ENCODE data around the gene CHMP1A. TPM values are rescaled to one million over a fixed set of nuclear protein-coding genes. Genes with fewer than 3 reads are reported as not detected.

Gene CHMP1A
- polyA plus RNA-seq, 1 experiment = 53.5 TPM

DNA sequence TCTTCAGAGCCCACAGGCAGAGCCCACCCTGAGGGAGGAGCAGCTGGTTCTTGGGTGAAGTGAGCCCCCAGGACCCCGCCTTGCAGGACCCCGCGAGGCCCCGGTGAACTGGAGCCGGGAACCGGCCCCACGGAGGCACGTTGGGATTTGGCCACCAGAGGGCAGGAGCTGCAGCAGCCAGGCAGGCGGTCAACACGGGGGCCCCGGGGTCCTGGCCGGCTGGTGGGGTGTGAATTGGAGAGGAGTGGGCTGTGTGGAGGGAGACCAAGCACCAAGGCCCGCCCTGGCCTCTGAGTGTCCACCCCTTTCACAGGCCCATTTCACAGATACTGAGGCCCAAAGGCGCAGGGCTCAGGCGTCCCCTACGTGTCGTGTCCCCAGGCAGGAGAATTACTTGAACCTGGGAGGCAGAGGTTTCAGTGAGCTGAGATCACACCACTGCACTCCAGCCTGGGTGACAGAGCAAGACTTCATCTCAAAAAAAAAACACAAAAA is 41.9 kb downstream of the CHMP1A start:
- no peak for DNase-seq (ENCODE audit: low read depth, low spot score)
- Histone ChIP-seq H3K27ac (ENCODE audit: low read depth, low read length) (no peak overlapping the region), H3K27me3 (ENCODE audit: control insufficient read depth, insufficient read depth, low read length) (peaks cover 7% of the 10 kb centered on the region), H3K4me3 (ENCODE audit: low read depth, low read length) (no peak overlapping the region), H3K9me3 (ENCODE audit: control insufficient read depth, insufficient read depth, low read length) (peaks cover 6% of the 10 kb centered on the region; the same call in 1 of the 2 replicates)
- TF ChIP-seq, protein P1, sequence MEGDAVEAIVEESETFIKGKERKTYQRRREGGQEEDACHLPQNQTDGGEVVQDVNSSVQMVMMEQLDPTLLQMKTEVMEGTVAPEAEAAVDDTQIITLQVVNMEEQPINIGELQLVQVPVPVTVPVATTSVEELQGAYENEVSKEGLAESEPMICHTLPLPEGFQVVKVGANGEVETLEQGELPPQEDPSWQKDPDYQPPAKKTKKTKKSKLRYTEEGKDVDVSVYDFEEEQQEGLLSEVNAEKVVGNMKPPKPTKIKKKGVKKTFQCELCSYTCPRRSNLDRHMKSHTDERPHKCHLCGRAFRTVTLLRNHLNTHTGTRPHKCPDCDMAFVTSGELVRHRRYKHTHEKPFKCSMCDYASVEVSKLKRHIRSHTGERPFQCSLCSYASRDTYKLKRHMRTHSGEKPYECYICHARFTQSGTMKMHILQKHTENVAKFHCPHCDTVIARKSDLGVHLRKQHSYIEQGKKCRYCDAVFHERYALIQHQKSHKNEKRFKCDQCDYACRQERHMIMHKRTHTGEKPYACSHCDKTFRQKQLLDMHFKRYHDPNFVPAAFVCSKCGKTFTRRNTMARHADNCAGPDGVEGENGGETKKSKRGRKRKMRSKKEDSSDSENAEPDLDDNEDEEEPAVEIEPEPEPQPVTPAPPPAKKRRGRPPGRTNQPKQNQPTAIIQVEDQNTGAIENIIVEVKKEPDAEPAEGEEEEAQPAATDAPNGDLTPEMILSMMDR (IDR thresholded peaks at IDR 0.05; ENCODE audit: low read depth, low read length) = peak; percentile 63
- ChIA-PET POLR2A (interaction anchor here (1.1 kb wide), 1 partner anchor 13 kb away, joined by 3 read pairs; no protein-coding TSS in a partner anchor), CTCF (interaction anchor here (0.8 to 1.9 kb wide), 10 partner anchors 13 to 246 kb away, joined by 3 to 7 read pairs (median 3); no protein-coding TSS in a partner anchor)

- Histone ChIP-seq H3K27me3 (ENCODE audit: control insufficient read depth, insufficient read depth, low read length) (peaks cover 2% of the 10 kb centered on the region), H3K27ac (ENCODE audit: low read depth, low read length) (no peak overlapping the region), H3K4me3 (ENCODE audit: low read depth, low read length) (no peak overlapping the region), H3K9me3 (ENCODE audit: control insufficient read depth, insufficient read depth, low read length) (peaks cover 6% of the 10 kb centered on the region; the same call in 1 of the 2 replicates)
- ChIA-PET CTCF (interaction anchor here (0.8 to 1.9 kb wide), 9 partner anchors 14 to 246 kb away, joined by 3 to 7 read pairs (median 3); no protein-coding TSS in a partner anchor), POLR2A (interaction anchor here (1.1 kb wide), 1 partner anchor 13 kb away, joined by 3 read pairs; no protein-coding TSS in a partner anchor)
- DNase-seq (ENCODE audit: low read depth, low spot score) = no peak
- TF ChIP-seq, protein P1 (IDR thresholded peaks at IDR 0.05; ENCODE audit: low read depth, low read length) = no peak
Observed at GRCh38 chr16:89615176-89615575, 42.3 kb downstream of the CHMP1A start.

DNA sequence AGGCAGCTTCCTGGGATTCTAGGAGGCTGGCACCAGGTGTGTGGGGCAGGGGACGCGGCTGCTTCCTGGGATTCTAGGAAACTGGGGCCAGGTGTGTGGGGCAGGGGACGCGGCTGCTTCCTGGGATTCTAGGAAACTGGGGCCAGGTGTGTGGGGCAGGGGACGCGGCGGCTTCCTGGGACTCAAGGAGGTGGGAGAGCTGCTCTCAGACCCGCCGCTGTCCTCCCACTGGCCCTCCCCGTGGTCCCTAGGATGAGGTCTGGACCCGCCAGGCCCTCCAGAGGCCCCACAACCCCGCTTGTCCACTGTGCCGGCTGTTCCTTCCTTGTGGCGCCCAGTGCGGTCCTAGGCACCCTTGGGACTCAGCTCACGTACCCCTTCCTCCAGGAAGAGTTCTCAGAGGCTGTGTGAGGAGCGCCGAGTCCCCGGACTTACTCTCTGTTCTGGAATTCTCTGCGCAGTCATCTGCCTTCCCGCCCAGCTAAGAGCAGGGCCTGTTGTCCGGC is 43.5 kb downstream of the CHMP1A start:
- peaks cover 2% of the 10 kb centered on the region for H3K27me3 ChIP-seq (ENCODE audit: control insufficient read depth, insufficient read depth, low read length)
- CTCF ChIA-PET = interaction anchor here (1.5 kb wide), 1 partner anchor 28 kb away, joined by 4 read pairs; no protein-coding TSS in a partner anchor
- no peak overlapping the region for H3K4me3 ChIP-seq (ENCODE audit: low read depth, low read length)
- TF ChIP-seq, protein P1 (IDR thresholded peaks at IDR 0.05; ENCODE audit: low read depth, low read length) = no peak
- H3K9me3 ChIP-seq (ENCODE audit: control insufficient read depth, insufficient read depth, low read length) = peaks cover 6% of the 10 kb centered on the region; the same call in 1 of the 2 replicates
- no peak overlapping the region for H3K27ac ChIP-seq (ENCODE audit: low read depth, low read length)
- DNase-seq (ENCODE audit: low read depth, low spot score) = no peak
- POLR2A ChIA-PET = interaction anchor here (0.6 to 1.5 kb wide), 2 partner anchors 14 to 27 kb away, joined by 3 to 10 read pairs; no protein-coding TSS in a partner anchor

GRCh38 chr16:89613231-89613953 is 44.1 kb downstream of the CHMP1A start, which contains the start of gene DPEP1:
Gene DPEP1 (plus strand): TSS chr16:89613642. CDS start chr16:89630411, 16,769 bp downstream.
- DNase-seq (ENCODE audit: low read depth, low spot score) = no peak
- TF ChIP-seq, protein P1 (IDR thresholded peaks at IDR 0.05; ENCODE audit: low read depth, low read length) = no peak
- peaks cover 2% of the 10 kb centered on the region for H3K27me3 ChIP-seq (ENCODE audit: control insufficient read depth, insufficient read depth, low read length)
- H3K9me3 ChIP-seq (ENCODE audit: control insufficient read depth, insufficient read depth, low read length) = peaks cover 6% of the 10 kb centered on the region; the same call in 1 of the 2 replicates
- H3K27ac ChIP-seq (ENCODE audit: low read depth, low read length) = no peak within 1 kb of the TSS
- ChIA-PET CTCF (interaction anchor here (0.6 to 1.5 kb wide), 2 partner anchors 28 to 309 kb away, joined by 4 to 6 read pairs; no protein-coding TSS in a partner anchor), POLR2A (interaction anchor here (1.5 kb wide), 1 partner anchor 27 kb away, joined by 3 read pairs; no protein-coding TSS in a partner anchor)
- no peak within 1 kb of the TSS for H3K4me3 ChIP-seq (ENCODE audit: low read depth, low read length)

Measured in AG04450 (cell line).